ENCODE measurements around the gene MATN4. TPM values are rescaled to one million over a fixed set of nuclear protein-coding genes. Genes with fewer than 3 reads are reported as not detected.

Gene MATN4
- total RNA-seq, 2 experiments from 2014 or later: 0.35 to 0.48 TPM

Other genes starting within 250 kb of the MATN4 start
- gene KCNS1, start 207.2 kb downstream of the MATN4 start, total RNA-seq: under 1 TPM; 0.66 to 0.79 TPM
- under 1 TPM; 0.23 TPM for gene WFDC5, start 193.1 kb downstream of the MATN4 start, total RNA-seq
- not detected for gene WFDC12, start 183.8 kb downstream of the MATN4 start, total RNA-seq
- not detected for gene PI3, start 133.4 kb downstream of the MATN4 start, total RNA-seq
- not detected for gene SEMG1, start 101.3 kb downstream of the MATN4 start, total RNA-seq
- gene SEMG2, start 86.9 kb downstream of the MATN4 start, total RNA-seq: not detected
- not detected for gene SLPI, start 53.7 kb downstream of the MATN4 start, total RNA-seq
- not detected for gene RBPJL, start 1.5 kb downstream of the MATN4 start, total RNA-seq
- 10 to 100 TPM; 24.0 to 31.0 TPM for gene SDC4, start 40.1 kb upstream of the MATN4 start, total RNA-seq
- gene SYS1, start 54.9 kb upstream of the MATN4 start, total RNA-seq: 10 to 100 TPM; 16.1 to 26.1 TPM
- under 1 TPM; 0.40 to 0.80 TPM for gene TP53TG5, start 70.0 kb upstream of the MATN4 start, total RNA-seq
- 10 to 100 TPM; 22.4 to 30.0 TPM for gene DBNDD2, start 100.0 kb upstream of the MATN4 start, total RNA-seq
- gene PIGT, start 107.8 kb upstream of the MATN4 start, total RNA-seq: 10 to 100 TPM; 44.0 to 65.7 TPM
- gene WFDC2, start 161.5 kb upstream of the MATN4 start, total RNA-seq: under 1 TPM; 0.56 to 0.66 TPM
- not detected for gene SPINT3, start 207.3 kb upstream of the MATN4 start, total RNA-seq
- not detected for gene WFDC6, start 231.2 kb upstream of the MATN4 start, total RNA-seq
- not detected for gene EPPIN, start 239.1 kb upstream of the MATN4 start, total RNA-seq